Stimulated activated CD4-positive, alpha-beta T cell treated with anti-CD3 and anti-CD28 coated beads, TNF-alpha, amount 100 ng/mL, for 4 hours (primary cell): ENCODE results near the gene RNF7.
"Not testable (repeated sequence)": the region's sequence is repeated elsewhere in the genome, so short reads cannot be mapped to it uniquely, and the experiment has no call there.

Experiments
- DNase-seq, 3 experiments: peaks; one replicate each; pipeline ENCODE4 v3.0.0-alpha.2; 2020; ENCODE audit warnings: low read depth in 3 of 3

Gene RNF7

GRCh38 chr3:141735770-141736465, 2.2 kb upstream of the RNF7 start:
- no peak for DNase-seq

- no peak for DNase-seq
Observed at GRCh38 chr3:141737093-141737492, 1.0 kb upstream of the RNF7 start.

GRCh38 chr3:141737678-141738021, 448 bp upstream of the RNF7 start:
- no peak for DNase-seq

- peak in 1 of 3 experiments; percentile 11 for DNase-seq
Observed at GRCh38 chr3:141738891-141739363, 829 bp downstream of the RNF7 start.

GRCh38 chr3:141739731-141740130, 1.6 kb downstream of the RNF7 start:
- DNase-seq, result no peak

- DNase-seq, result no peak
Observed at GRCh38 chr3:141740349-141740748, 2.3 kb downstream of the RNF7 start.

- no peak for DNase-seq
Observed at GRCh38 chr3:141743305-141743704, 5.2 kb downstream of the RNF7 start.

- DNase-seq, result no peak
Observed at GRCh38 chr3:141746962-141747361, 8.9 kb downstream of the RNF7 start.

- no peak for DNase-seq
Observed at GRCh38 chr3:141753399-141753798, 15.3 kb downstream of the RNF7 start.

- no peak for DNase-seq
Observed at GRCh38 chr3:141754032-141754431, 15.9 kb downstream of the RNF7 start.

GRCh38 chr3:141762552-141762951, 24.5 kb downstream of the RNF7 start:
- not testable (repeated sequence) for DNase-seq

GRCh38 chr3:141763088-141763750, 25.1 kb downstream of the RNF7 start, which contains the start of gene GRK7:
Gene GRK7 (plus strand): TSS chr3:141763408. CDS start chr3:141778285, 14,877 bp downstream.
- DNase-seq, result no peak

- DNase-seq, result no peak
Observed at GRCh38 chr3:141764045-141764444, 25.9 kb downstream of the RNF7 start.

GRCh38 chr3:141764465-141764864, 26.4 kb downstream of the RNF7 start:
- no peak for DNase-seq

- DNase-seq, result no peak
Observed at GRCh38 chr3:141764986-141765385, 26.9 kb downstream of the RNF7 start.

GRCh38 chr3:141767066-141767465, 29.0 kb downstream of the RNF7 start:
- DNase-seq, result no peak

GRCh38 chr3:141769221-141769894, 31.3 kb downstream of the RNF7 start:
- no peak for DNase-seq

- DNase-seq, result no peak
Observed at GRCh38 chr3:141773676-141774075, 35.6 kb downstream of the RNF7 start.

- DNase-seq, result no peak
Observed at GRCh38 chr3:141776376-141776775, 38.3 kb downstream of the RNF7 start.

GRCh38 chr3:141776885-141777284, 38.8 kb downstream of the RNF7 start:
- DNase-seq, result no peak

- no peak for DNase-seq
Observed at GRCh38 chr3:141777957-141778813, 40.1 kb downstream of the RNF7 start.

GRCh38 chr3:141779667-141780066, 41.6 kb downstream of the RNF7 start:
- no peak for DNase-seq
